ENCODE measurements around the gene NDFIP1.

The NDFIP1 gene

DNA sequence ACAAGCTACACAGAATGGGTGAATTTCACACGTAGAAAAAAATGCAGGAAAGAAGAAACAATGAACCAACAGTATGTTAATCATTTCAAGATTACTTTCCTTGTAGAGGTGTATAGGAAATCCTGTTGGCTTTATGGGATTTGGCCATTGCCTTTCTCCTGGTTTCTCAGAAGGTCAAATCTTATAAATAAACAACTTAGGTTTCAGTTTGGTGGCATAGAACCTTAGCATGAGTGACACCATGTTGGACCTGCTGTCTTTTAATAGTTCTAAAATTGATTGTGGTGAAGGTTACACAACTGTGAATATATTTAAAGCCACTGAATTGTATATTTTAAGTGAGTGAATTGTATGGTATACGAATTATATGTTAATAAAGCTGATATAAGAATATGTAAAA is 16.7 kb upstream of the NDFIP1 start:
- DNase-seq (ENCODE audit: low read depth), result no peak

DNA sequence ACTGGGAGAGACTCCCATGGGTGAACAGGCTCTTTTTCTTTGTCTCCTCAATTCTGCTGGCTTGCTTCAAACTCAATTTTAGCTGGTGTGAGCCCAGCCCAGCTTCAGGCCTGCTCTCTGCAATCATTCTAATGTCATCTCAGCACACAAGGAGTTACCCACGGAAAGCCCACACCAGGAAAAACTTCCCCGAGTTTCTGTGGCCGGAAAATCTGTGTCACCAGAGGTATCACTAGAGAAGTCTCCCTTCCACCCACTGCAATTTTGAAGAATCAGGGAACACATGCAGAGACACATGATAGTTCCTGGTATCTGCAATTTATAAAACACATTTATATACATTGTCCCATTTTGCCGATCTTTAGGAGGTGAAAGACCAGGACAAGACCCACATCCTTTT is 13.5 kb upstream of the NDFIP1 start:
- DNase-seq (ENCODE audit: low read depth), result no peak

DNA sequence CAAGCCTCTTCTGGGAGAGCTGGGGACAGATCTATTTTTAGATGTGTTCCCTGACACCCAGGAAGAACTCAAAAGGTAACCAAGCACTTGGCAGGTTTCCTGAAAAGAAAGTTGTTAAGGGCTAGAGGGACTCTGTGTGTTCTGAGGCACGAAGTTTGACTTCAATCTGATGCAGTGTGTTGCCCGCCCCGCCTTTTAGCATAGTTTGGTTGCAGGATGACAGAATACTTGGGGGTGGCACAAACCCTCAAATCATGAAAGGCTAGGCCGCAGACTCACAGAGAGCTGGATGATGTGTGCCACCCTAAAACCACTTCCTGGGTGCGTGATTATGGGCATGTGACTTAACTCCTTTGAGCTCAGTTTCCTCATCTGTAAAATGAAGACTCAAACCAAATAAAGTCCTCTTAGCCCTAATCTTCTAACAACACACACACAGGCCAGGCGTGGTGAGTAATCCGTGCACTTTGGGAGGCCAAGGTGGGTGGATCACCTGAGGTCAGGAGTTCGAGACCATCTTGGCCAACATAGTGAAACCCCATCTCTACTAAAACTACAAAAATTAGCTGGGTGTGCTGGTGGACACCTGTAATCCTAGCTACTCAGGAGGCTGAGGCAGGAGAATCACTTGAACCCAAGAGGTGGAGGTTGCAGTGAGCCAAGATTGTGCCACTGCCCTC is 12.8 kb upstream of the NDFIP1 start:
- no peak for DNase-seq (ENCODE audit: low read depth)

DNA sequence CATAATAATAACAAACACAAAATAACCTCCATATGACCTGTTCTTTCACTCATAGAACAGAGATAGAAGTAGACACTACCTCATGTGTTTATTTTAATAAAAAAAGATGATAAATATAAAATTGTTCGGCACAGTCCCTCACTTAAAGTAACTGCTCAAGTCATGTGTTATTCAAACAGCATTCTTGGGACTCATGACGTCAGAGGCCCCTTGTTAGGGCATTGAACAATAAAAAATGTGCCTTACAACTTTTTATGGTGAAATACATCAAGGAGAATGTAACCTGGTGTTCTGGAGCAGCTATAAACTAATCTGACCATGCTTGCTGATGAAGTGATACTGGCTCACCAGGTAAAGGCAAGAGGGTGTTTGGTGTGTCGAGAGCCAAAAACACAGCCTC is 12.2 kb upstream of the NDFIP1 start:
- DNase-seq (ENCODE audit: low read depth), result no peak

DNA sequence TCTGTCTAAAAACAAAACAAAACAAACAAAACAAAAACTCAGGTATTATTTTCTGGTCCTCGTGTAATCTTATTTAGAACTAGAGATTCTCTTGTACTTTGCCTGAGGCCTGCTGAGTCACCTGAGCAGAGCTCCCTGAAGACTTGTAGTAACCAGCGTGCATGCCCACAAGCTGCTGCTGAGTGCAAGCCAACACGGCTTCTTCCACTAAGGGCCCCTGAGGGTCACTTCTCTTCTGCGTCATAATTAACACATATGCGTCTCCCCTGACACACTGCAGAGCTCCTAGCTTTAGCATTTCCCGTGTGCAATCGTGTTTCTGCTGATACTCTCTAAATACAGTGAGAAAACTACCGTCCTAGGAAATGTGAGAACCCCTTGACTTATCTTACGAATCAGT is 10.9 kb upstream of the NDFIP1 start:
- no peak for DNase-seq (ENCODE audit: low read depth)

DNA sequence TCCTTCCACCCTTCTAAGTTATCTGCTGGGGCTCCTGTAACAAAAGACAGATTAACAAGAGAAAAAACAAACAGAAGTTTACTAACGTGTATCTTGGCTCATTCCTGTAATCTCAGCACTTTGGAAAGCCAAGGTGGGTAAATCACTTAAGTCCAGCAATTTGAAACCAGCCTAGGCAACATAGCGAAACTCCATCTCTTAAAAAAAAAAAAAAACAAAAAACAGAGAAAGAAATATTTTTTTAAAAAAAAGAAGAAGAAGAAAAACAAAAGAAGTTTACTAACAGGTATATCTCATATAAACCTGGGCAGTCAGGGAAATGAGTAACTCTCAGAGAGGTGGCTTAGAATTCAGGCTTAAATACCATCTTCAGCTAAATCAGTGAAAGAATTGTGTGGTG is 10.3 kb upstream of the NDFIP1 start:
- DNase-seq (ENCODE audit: low read depth), result no peak

DNA sequence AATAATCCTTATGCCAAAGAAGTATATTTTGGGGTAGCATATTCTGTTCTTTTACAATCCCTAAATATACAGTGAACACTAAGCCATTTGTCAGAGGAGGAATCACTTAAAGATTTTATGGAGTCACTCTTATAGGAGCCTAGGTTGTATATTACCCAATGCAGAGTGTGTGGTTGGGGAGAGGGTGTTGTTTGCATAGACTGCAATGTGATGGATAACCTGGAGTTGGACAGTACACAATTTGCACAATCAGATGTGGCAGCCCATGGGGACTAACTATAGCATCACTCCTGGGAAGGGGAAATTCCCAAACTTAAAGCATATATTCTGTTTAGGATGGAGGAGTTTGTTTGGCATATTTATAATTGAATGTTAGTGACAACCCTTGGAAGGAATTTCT is 9.6 kb upstream of the NDFIP1 start:
- DNase-seq (ENCODE audit: low read depth), result no peak

DNA sequence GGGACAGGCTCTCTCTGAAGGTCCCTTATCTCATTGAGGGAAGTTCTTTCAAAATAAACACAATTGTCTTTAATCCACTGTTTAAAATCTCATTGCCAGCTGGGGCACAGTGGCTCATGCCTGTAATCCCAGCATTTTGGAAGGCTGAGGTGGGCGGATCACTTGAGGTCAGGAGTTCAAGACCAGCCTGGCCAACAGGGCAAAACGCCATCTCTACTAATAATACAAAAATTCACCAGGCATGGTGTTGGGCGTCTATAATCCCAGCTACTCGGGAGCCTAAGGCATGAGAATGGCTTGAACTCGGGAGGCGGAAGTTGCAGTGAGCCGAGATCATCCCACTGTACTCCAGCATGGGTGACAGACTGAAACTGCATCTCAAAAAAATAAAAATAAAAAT is 8.3 kb upstream of the NDFIP1 start:
- DNase-seq (ENCODE audit: low read depth), result no peak

DNA sequence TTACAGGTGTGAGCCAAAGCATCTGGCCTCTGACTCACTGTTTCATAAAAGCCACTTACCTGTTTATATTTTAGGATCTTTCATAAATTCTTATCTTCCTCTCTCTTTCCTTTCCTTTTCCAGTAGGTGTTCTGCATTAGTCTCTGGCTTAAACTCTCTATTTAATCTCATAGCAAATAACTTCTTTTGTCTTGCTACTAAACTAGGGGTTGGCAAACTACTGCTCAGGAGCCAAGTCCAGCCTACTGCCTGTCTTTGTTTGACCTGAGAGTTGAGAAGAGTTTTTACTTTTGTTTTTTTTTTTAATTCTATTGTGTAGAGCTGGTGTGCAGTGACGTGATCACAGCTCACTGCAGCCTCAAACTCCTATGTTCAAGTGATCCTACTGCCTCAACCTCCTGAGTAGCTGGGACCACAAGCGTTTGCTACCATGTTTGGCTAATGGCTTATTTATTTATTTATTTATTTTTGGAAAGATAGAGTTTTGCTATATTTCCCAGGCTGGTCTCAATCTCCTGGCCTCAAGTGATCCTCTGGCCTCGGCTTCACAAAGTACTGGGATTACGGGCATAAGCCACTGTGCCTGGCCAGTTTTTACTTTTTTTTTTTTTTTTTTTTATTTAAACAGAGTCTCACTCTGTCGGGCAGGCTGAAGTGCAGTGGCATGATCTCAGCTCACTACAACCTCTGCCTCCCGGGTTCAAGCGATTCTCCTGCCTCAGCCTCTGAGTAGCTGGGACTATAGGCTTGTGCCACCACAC is 5.4 kb upstream of the NDFIP1 start:
- no peak for DNase-seq (ENCODE audit: low read depth)

DNA sequence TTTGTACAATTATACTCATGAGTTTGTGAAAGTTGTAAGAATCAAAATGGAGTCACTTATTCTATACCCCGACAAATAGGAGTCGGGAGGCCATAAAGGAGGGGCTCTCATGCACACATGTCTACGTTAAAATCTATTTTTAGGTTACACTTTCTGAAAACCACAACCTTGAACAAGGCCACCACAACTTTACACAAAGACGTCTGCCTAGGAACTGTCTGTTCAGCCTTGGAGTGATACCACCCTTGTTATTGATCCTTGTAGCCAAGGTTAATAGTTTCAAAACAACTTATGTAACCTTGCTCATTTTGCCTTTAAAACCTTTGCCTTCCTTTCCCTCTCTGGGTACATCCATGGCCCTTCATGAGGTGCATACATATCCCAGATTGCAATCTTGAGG is 4.1 kb upstream of the NDFIP1 start:
- no peak for DNase-seq (ENCODE audit: low read depth)

DNA sequence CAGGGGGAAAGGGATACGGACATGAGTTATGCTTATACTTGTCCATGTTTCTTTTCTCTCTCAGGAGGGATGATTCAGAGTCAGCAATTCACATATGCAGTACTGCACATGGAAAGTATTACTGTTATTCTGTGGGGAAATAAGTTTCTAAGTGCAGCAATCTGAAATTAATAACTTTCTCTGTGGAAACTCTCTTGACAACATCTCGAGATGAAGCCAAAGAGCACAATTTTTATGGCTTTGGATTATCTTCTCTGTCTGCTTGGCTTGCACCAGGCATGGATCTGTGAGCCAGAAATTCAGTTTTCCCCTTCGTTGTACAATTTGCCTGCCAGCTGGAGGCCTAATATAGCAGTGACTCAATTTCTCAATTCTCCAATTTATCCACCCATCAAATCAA is 2.5 kb upstream of the NDFIP1 start:
- DNase-seq (ENCODE audit: low read depth), result peak; percentile 64

DNA sequence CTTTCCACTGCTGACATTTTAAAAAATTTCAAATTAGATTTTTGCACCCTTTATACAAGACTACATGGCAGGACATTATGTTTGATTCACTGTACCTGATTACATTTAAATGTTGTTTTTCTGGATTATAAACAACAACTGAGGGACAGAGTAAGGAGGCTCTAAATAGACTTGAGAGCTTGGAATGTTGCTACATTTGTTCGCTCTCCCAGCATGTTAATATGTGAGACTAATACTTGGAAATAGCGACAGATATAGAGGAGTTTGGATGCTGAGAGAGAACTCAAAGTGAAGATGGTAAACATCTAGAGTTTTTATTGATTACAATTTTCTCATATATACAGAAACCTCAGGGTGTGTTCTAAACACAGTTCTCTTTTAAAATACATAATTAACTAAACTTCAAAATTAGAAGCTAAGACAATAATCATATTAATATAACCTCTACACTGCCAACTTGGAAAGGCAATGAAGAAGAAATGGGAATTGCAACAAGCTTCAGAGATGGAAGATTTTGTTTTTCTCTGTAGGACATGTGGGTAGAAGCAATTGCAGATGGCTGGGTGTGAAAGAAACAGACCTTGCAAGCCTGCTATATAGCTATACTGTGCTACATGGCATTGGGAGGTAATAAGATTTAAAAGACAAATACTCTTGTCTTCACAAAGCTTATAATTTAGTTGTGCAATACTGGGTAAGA is 1.4 kb upstream of the NDFIP1 start:
- no peak for DNase-seq (ENCODE audit: low read depth)

DNA sequence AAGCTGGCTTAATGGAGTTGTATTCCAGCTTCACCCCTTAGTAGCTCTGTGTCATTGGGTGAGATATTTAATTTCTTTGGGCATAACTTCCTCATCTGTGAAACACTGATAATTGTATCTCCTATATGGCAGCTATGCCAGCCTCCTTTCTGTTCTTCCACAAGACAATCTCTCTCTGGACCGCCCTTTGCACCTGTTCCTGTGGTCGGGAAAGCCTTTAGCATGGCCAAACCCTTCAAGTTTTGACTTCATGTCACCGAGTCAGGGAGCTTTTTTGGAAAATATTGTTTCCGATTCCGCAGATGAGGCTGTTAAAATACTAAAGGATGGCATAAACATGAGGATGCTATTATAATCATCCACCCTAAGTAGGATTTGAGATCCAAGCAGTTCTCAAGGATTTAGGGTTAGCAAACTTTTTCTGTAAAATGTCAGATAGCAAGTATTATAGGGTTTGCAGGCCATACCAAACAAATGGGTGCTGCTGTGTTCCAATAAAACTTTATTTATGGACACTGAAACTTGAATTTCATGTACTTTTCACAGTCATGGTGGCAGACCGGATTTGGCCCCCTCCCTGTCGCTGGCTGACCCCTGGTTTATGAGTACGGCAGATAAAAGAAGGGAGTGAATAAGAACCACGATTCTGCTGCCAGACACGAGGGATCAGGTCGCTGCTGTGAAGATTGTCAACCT is 695 bp upstream of the NDFIP1 start:
- DNase-seq (ENCODE audit: low read depth), result no peak

DNA sequence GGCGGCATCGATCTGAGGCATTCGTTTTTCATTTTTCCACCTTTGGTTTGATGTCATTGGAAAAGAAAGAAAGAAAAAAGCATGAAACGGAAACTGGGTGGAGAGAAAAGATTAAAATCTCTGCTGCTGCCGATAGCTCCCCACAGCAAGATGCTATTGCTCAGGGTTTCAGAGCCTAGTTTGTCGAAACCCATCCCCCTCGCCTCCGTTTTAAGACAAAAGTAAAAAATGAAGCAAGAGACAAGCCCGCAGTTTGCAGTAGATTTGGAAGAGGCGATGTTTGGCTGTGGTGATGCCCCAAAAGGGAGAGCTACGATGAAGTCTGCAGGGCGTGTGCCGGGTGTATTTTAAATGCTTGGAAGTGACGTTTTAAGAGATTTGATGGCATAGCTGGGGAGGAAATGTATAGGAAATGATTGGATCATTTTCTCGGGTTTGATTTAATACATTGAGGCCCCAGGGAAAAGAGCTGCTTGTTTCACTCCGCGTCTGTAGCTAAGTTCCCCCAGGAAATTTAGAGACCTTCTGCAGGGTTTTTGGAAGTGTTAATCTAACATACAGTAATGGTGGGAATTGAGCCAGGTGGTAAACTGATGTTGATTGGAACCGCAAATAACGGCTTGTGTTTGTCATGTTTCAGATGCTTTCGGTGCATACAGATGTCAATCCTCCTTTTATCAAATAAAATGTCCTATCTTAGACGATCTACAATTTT is 909 bp downstream of the NDFIP1 start:
- DNase-seq (ENCODE audit: low read depth), result no peak

DNA sequence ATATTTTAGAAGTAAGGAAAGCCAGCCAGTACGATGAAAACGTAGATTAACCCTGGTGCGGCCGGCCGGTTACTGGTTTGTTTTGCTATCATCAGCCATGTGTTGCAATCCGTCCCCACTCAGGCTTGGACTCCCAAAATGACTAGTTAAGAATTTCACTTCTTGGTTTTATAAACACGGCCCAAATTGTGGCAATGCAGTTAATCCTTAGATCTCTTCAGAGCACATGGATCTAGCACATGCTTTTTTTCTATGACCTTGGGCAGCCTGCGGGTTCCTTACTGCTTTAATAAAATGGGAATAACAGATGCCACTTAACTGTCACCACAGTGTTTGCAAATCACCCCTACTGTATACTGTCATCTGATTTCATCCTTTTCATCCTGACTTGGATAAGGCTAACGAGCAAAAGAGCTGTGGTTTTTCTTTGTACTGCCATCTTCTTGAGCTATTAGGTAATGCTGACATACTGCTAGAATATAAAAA is 1.5 kb downstream of the NDFIP1 start:
- DNase-seq (ENCODE audit: low read depth), result no peak

DNA sequence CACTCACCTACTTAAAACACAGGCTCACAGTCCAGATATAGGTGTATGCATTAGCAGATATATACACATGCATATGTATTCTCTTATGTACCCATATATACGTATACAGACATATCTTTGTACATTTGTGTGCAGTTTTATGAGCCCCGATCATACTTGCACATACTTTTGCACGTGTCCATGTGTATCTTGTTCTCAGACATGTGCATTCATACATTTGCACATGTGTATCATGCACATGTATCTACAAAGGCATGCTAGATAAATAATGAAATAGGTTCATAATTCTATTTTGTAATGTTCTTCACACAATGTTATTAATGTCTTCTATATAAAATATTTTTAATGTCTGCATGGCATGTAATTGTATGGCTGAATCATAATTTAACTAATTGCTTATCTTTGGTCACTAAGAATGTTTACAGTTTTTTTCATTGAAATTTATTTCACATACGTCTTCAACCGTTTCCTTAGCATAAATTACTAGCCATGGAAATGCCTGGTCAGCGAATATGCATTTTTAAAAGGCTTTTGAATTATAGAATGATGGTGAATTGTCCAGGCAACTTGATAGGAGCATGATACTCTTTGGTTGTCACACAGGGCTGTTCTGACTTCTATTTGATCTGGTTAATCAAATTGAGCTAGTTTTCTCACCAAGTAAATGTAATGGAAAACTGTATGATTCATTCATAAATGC is 2.6 kb downstream of the NDFIP1 start:
- DNase-seq (ENCODE audit: low read depth), result no peak

DNA sequence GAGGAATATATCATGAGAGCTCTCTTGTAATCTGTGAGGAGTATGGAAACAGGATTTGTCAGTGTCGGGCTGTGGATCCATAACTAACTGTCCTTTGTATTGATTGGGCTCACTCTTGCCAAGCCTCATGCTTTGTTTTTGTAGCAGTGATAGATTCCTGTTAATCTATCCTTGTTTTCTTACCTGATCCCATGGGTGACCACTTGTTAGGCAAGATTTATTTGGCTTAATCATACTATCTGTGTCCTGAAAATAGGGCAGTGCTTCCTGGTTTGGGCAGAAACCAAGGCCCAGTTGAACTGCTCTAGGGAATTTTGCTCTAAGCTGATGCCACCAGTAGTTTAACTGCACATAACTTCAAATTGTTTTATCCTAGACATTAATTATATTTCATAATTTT is 6.1 kb downstream of the NDFIP1 start:
- DNase-seq (ENCODE audit: low read depth), result no peak

DNA sequence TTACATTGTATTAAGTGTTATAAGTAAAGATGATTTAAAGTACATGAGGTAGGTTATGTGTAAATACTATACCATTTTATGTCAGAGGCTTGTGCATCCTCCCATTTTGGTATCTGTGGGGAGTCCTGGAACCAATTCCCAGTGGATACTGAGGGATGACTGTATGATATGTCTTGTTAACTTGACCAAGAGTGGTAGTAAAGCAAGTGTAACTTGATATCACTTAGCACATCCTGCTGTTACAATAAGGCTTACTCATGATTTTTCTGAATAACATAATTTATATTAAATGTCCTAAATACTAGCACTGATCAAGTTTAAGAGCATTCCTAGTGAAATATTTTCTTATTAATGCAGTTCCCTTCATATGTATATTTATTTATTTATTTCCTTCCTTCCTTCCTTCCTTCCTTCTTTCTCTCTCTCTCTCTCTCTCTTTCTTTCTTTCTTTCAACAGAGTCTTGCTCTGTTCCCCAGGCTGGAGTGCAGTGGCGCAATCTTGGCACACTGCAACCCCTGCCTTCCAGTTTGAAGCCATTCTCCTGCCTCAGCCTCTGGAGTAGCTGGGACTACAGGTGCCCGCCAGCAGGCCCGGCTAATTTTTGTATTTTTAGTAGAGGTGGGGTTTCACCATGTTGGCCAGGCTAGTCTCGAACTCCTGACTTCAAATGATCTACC is 7.5 kb downstream of the NDFIP1 start:
- no peak for DNase-seq (ENCODE audit: low read depth)

DNA sequence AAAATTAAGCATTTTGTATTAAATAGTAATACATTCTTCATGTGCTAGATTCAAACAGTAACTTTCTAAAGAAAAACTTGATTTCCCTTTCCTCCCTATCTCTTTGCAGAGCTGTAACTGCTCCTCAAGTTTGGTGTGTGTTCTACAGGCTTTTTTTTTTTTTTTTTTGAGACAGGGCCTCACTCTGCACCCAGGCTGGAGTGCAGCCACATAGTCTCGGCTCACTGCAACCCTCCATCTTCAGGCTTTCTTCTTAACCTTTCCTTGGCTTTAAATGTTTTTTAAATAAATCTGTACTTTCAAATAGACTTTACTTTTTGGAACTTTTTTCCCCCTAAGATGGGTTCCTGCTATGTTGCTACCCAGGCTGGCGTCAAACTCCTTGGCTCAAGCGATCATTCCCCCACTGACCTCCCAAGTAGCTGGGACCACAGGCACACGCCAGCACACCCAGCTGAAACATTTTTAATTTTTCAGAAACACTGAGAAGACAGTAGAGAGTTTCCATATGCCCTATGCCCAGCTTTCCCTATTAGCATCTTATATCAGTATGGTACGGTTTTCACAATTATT is 9.1 kb downstream of the NDFIP1 start:
- no peak for DNase-seq (ENCODE audit: low read depth)

DNA sequence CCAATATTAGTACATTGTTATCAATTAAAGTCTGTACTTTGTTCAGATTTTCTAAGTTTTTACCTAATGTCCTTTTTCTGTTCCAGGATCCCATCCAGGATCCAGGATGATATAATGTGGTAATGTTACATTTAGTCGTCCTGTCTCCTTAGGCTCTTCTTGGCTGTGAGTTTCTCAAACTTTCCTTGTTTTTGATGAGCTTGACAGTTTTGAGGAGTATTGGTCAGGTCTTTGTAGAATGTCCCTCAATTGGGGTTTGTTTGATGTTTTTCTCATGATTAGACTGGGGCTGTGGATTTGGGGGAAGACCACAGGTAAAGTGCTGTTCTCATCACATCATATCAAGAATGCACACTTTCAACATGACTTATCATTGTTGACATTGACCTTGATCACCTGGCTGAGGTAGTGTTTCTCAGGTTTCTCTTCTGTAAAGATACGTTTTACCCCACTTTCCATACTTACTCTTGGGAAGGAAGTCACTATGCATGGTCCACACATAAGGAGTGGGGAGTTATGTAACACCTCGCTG is 9.6 kb downstream of the NDFIP1 start:
- DNase-seq (ENCODE audit: low read depth), result no peak
